ENCODE measurements around the gene PPM1A.

PPM1A gene

GRCh38 chr14:60257865-60258264 lies 8.8 kb downstream of the PPM1A start:
- DNase-seq (ENCODE audit: insufficient read length, low spot score), result no peak
- no peak for TF ChIP-seq CTCF (IDR thresholded peaks at IDR 0.05; ENCODE audit: insufficient read depth, missing control alignments)
- no peak for FAIRE-seq

GRCh38 chr14:60265163-60265562 lies 16.1 kb downstream of the PPM1A start:
- no peak for FAIRE-seq
- no peak for TF ChIP-seq CTCF (IDR thresholded peaks at IDR 0.05; ENCODE audit: insufficient read depth, missing control alignments)

GRCh38 chr14:60266021-60266937 lies 17.3 kb downstream of the PPM1A start:
- DNase-seq (ENCODE audit: insufficient read length, low spot score) (no peak), FAIRE-seq (peak; percentile 80)
- no peak for TF ChIP-seq CTCF (IDR thresholded peaks at IDR 0.05; ENCODE audit: insufficient read depth, missing control alignments)

More at GRCh38 chr14:60265163-60265562, 16.1 kb downstream of the PPM1A start:
- no peak for DNase-seq (ENCODE audit: insufficient read length, low spot score)

- DNase-seq (ENCODE audit: insufficient read length, low spot score) (no peak), FAIRE-seq (no peak)
- no peak for TF ChIP-seq CTCF (IDR thresholded peaks at IDR 0.05; ENCODE audit: insufficient read depth, missing control alignments)
Measured at GRCh38 chr14:60272177-60272576, 23.2 kb downstream of the PPM1A start.

- FAIRE-seq, result no peak
- no peak for TF ChIP-seq CTCF (IDR thresholded peaks at IDR 0.05; ENCODE audit: insufficient read depth, missing control alignments)
- DNase-seq (ENCODE audit: insufficient read length, low spot score), result no peak
Measured at GRCh38 chr14:60273956-60274355, 24.9 kb downstream of the PPM1A start.

- DNase-seq (ENCODE audit: insufficient read length, low spot score) (no peak), FAIRE-seq (no peak)
- no peak for TF ChIP-seq CTCF (IDR thresholded peaks at IDR 0.05; ENCODE audit: insufficient read depth, missing control alignments)
Measured at GRCh38 chr14:60274448-60274847, 25.4 kb downstream of the PPM1A start.

GRCh38 chr14:60275932-60276331 lies 26.9 kb downstream of the PPM1A start:
- DNase-seq (ENCODE audit: insufficient read length, low spot score), result no peak
- no peak for TF ChIP-seq CTCF (IDR thresholded peaks at IDR 0.05; ENCODE audit: insufficient read depth, missing control alignments)
- no peak for FAIRE-seq

Measured in D721Med (cell line).